Measurements from ENCODE around the gene FOXK2.

- TF ChIP-seq EP300 (IDR thresholded peaks at IDR 0.05; ENCODE audit: borderline replicate concordance) = no peak
- TF ChIP-seq FOXM1 (IDR thresholded peaks at IDR 0.05; ENCODE audit: borderline replicate concordance, low read depth) = no peak
Observed at GRCh38 chr17:82608816-82609215, 89.3 kb downstream of the FOXK2 start.
